ENCODE data around the gene CENPX.

CENPX gene

GRCh38 chr17:82029391-82029790 lies 6.7 kb upstream of the CENPX start:
- Mint-ChIP-seq H3K4me3 (peak overlapping the region; percentile 43), H3K27ac (no peak overlapping the region), H3K9me3 (no peaks in the 10 kb centered on the region), H3K27me3 (ENCODE audit: low read depth) (no peaks in the 10 kb centered on the region), H3K4me1 (ENCODE audit: low read depth) (peaks cover 7% of the 10 kb centered on the region), H3K36me3 (ENCODE audit: low read depth) (peaks cover 11% of the 10 kb centered on the region)
- no peak for DNase-seq (ENCODE audit: low spot score)

- no peak for DNase-seq (ENCODE audit: low spot score)
- peaks cover 11% of the 10 kb centered on the region for H3K4me1 Mint-ChIP-seq (ENCODE audit: low read depth)
- no peak overlapping the region for H3K4me3 Mint-ChIP-seq
- H3K36me3 Mint-ChIP-seq (ENCODE audit: low read depth): peaks cover 11% of the 10 kb centered on the region
- H3K9me3 Mint-ChIP-seq: no peaks in the 10 kb centered on the region
- no peaks in the 10 kb centered on the region for H3K27me3 Mint-ChIP-seq (ENCODE audit: low read depth)
- no peak overlapping the region for H3K27ac Mint-ChIP-seq
These were observed 6.3 kb upstream of the CENPX start for GRCh38 chr17:82028966-82029365.

GRCh38 chr17:82028246-82028645 lies 5.6 kb upstream of the CENPX start:
- no peak for DNase-seq (ENCODE audit: low spot score)
- H3K36me3 Mint-ChIP-seq (ENCODE audit: low read depth): peaks cover 11% of the 10 kb centered on the region
- no peaks in the 10 kb centered on the region for H3K9me3 Mint-ChIP-seq
- H3K4me3 Mint-ChIP-seq: no peak overlapping the region
- no peaks in the 10 kb centered on the region for H3K27me3 Mint-ChIP-seq (ENCODE audit: low read depth)
- no peak overlapping the region for H3K27ac Mint-ChIP-seq
- H3K4me1 Mint-ChIP-seq (ENCODE audit: low read depth): peaks cover 14% of the 10 kb centered on the region

GRCh38 chr17:82025401-82026107 lies 2.9 kb upstream of the CENPX start:
- H3K4me3 Mint-ChIP-seq: peak overlapping the region; percentile 26
- DNase-seq (ENCODE audit: low spot score): no peak
- H3K9me3 Mint-ChIP-seq: no peaks in the 10 kb centered on the region
- H3K27ac Mint-ChIP-seq: no peak overlapping the region
- H3K4me1 Mint-ChIP-seq (ENCODE audit: low read depth): peaks cover 21% of the 10 kb centered on the region
- H3K36me3 Mint-ChIP-seq (ENCODE audit: low read depth): peaks cover 9% of the 10 kb centered on the region
- no peaks in the 10 kb centered on the region for H3K27me3 Mint-ChIP-seq (ENCODE audit: low read depth)

- Mint-ChIP-seq H3K36me3 (ENCODE audit: low read depth) (peaks cover 9% of the 10 kb centered on the region), H3K27me3 (ENCODE audit: low read depth) (no peaks in the 10 kb centered on the region), H3K9me3 (no peaks in the 10 kb centered on the region), H3K4me3 (no peak overlapping the region), H3K4me1 (ENCODE audit: low read depth) (peaks cover 21% of the 10 kb centered on the region), H3K27ac (no peak overlapping the region)
- no peak for DNase-seq (ENCODE audit: low spot score)
These were observed 2.2 kb upstream of the CENPX start for GRCh38 chr17:82024859-82025258.

- Mint-ChIP-seq H3K27me3 (ENCODE audit: low read depth) (no peaks in the 10 kb centered on the region), H3K4me3 (peak overlapping the region; percentile 89), H3K27ac (no peak overlapping the region), H3K4me1 (ENCODE audit: low read depth) (peaks cover 21% of the 10 kb centered on the region), H3K9me3 (no peaks in the 10 kb centered on the region), H3K36me3 (ENCODE audit: low read depth) (peaks cover 5% of the 10 kb centered on the region)
- no peak for DNase-seq (ENCODE audit: low spot score)
These were observed 966 bp upstream of the CENPX start for GRCh38 chr17:82023447-82024241.

GRCh38 chr17:82022981-82023446 lies 336 bp upstream of the CENPX start, which contains the start of gene LRRC45:
LRRC45 (plus strand) TSS chr17:82023305; CDS start chr17:82023644, 339 bp downstream.
- peaks cover 5% of the 10 kb centered on the region for H3K36me3 Mint-ChIP-seq (ENCODE audit: low read depth)
- H3K4me1 Mint-ChIP-seq (ENCODE audit: low read depth): peaks cover 21% of the 10 kb centered on the region
- peak within 1 kb of the TSS; percentile 45 for H3K27ac Mint-ChIP-seq
- H3K4me3 Mint-ChIP-seq: peak within 1 kb of the TSS; percentile 89
- peak; percentile 100 for DNase-seq (ENCODE audit: low spot score)
- no peaks in the 10 kb centered on the region for H3K27me3 Mint-ChIP-seq (ENCODE audit: low read depth)
- no peaks in the 10 kb centered on the region for H3K9me3 Mint-ChIP-seq

- Mint-ChIP-seq H3K4me1 (ENCODE audit: low read depth) (peaks cover 15% of the 10 kb centered on the region), H3K4me3 (peak overlapping the region; percentile 87), H3K36me3 (ENCODE audit: low read depth) (peaks cover 2% of the 10 kb centered on the region), H3K27me3 (ENCODE audit: low read depth) (no peaks in the 10 kb centered on the region), H3K9me3 (no peaks in the 10 kb centered on the region), H3K27ac (peak overlapping the region; percentile 31)
- DNase-seq (ENCODE audit: low spot score): no peak
These were observed 773 bp downstream of the CENPX start for GRCh38 chr17:82021900-82022309.

GRCh38 chr17:82021107-82021899 lies 1.4 kb downstream of the CENPX start:
- peaks cover 2% of the 10 kb centered on the region for H3K36me3 Mint-ChIP-seq (ENCODE audit: low read depth)
- peak overlapping the region; percentile 87 for H3K4me3 Mint-ChIP-seq
- H3K27ac Mint-ChIP-seq: peak overlapping the region; percentile 69
- no peaks in the 10 kb centered on the region for H3K9me3 Mint-ChIP-seq
- H3K27me3 Mint-ChIP-seq (ENCODE audit: low read depth): no peaks in the 10 kb centered on the region
- peaks cover 15% of the 10 kb centered on the region for H3K4me1 Mint-ChIP-seq (ENCODE audit: low read depth)
- DNase-seq (ENCODE audit: low spot score): peak; percentile 40

- H3K9me3 Mint-ChIP-seq: no peaks in the 10 kb centered on the region
- H3K27ac Mint-ChIP-seq: peak overlapping the region; percentile 20
- peaks cover 2% of the 10 kb centered on the region for H3K36me3 Mint-ChIP-seq (ENCODE audit: low read depth)
- H3K4me3 Mint-ChIP-seq: peak overlapping the region; percentile 18
- peaks cover 15% of the 10 kb centered on the region for H3K4me1 Mint-ChIP-seq (ENCODE audit: low read depth)
- no peaks in the 10 kb centered on the region for H3K27me3 Mint-ChIP-seq (ENCODE audit: low read depth)
- no peak for DNase-seq (ENCODE audit: low spot score)
These were observed 2.0 kb downstream of the CENPX start for GRCh38 chr17:82020572-82021106.

- H3K36me3 Mint-ChIP-seq (ENCODE audit: low read depth): no peaks in the 10 kb centered on the region
- H3K4me1 Mint-ChIP-seq (ENCODE audit: low read depth): peaks cover 15% of the 10 kb centered on the region
- no peaks in the 10 kb centered on the region for H3K27me3 Mint-ChIP-seq (ENCODE audit: low read depth)
- no peaks in the 10 kb centered on the region for H3K9me3 Mint-ChIP-seq
- DNase-seq (ENCODE audit: low spot score): peak; percentile 63
- peak overlapping the region; percentile 43 for H3K4me3 Mint-ChIP-seq
- H3K27ac Mint-ChIP-seq: no peak overlapping the region
These were observed 2.7 kb downstream of the CENPX start for GRCh38 chr17:82019690-82020571.

- Mint-ChIP-seq H3K4me3 (no peak overlapping the region), H3K27ac (no peak overlapping the region), H3K36me3 (ENCODE audit: low read depth) (no peaks in the 10 kb centered on the region), H3K4me1 (ENCODE audit: low read depth) (peaks cover 12% of the 10 kb centered on the region), H3K9me3 (no peaks in the 10 kb centered on the region), H3K27me3 (ENCODE audit: low read depth) (no peaks in the 10 kb centered on the region)
- DNase-seq (ENCODE audit: low spot score): no peak
These were observed 3.5 kb downstream of the CENPX start for GRCh38 chr17:82018989-82019689.
